Neural cell (in vitro differentiated cells): ENCODE results near the gene HNRNPLL. TPM values are rescaled to one million over a fixed set of nuclear protein-coding genes. Genes with fewer than 3 reads are reported as not detected.

Experiments used
- H2AFZ ChIP-seq: fragments of 200-600, 300-800 bp; sonication (generic), shearing (Covaris generic); 2 replicates; pipeline ENCODE4 v1.6.0; 2014; ENCODE audit warnings: low read depth, mild to moderate bottlenecking, antibody characterized with exemption, low read length, moderate library complexity
- H3F3A ChIP-seq: fragments of 200-600 bp; shearing (Covaris generic); 2 replicates; pipeline ENCODE4 v1.6.1; 2016; ENCODE audit warnings: mild to moderate bottlenecking, moderate library complexity, mixed read lengths, antibody characterized with exemption, low read length; ENCODE audit not compliant: insufficient read depth, poor library complexity, severe bottlenecking
- H3K27ac ChIP-seq: fragments of 200-600, 300-800 bp; sonication (generic), shearing (Covaris generic); 2 replicates; pipeline ENCODE4 v1.5.1; 2014; ENCODE audit warnings: mild to moderate bottlenecking, low read length, moderate library complexity
- H3K27me3 ChIP-seq: fragments of 300-800, 200-600 bp; sonication (generic), shearing (Covaris generic); 2 replicates; pipeline ENCODE4 v1.6.0; 2014; ENCODE audit warnings: mild to moderate bottlenecking, low read depth, low read length, moderate library complexity; ENCODE audit not compliant: insufficient read depth
- H3K36me3 ChIP-seq: fragments of 300-800, 200-600 bp; sonication (generic), shearing (Covaris generic); 2 replicates; pipeline ENCODE4 v1.5.1; 2014; ENCODE audit warnings: mild to moderate bottlenecking, antibody characterized with exemption, low read length, moderate library complexity; ENCODE audit not compliant: insufficient read depth
- H3K4me2 ChIP-seq: fragments of 300-800, 200-600 bp; sonication (generic), shearing (Covaris generic); 2 replicates; pipeline ENCODE4 v1.6.0; 2014; ENCODE audit warnings: mild to moderate bottlenecking, low read length
- H3K4me3 ChIP-seq: fragments of 300-800, 200-600 bp; sonication (generic), shearing (Covaris generic); 2 replicates; pipeline ENCODE4 v1.5.1; 2014; ENCODE audit warnings: mild to moderate bottlenecking, low read length, moderate library complexity
- H3K79me2 ChIP-seq: fragments of 200-600 bp; shearing (Covaris generic); replicated peaks from 2 replicates; pipeline ENCODE4 v1.6.0; 2014; ENCODE audit warnings: mild to moderate bottlenecking, low read length, moderate library complexity; ENCODE audit not compliant: insufficient read depth
- H3K9ac ChIP-seq: fragments of 300-800, 200-600 bp; sonication (generic), shearing (Covaris generic); 2 replicates; pipeline ENCODE4 v1.6.1; 2016; ENCODE audit warnings: mild to moderate bottlenecking, low read length, mixed read lengths
- H3K9me2 ChIP-seq: fragments of 200-600 bp; shearing (Covaris generic); 2 replicates; pipeline ENCODE4 v1.6.1; 2016; ENCODE audit warnings: mild to moderate bottlenecking, low read length, mixed read lengths; ENCODE audit not compliant: insufficient read depth
- H3K9me3 ChIP-seq: fragments of 200-600, 300-800 bp; sonication (generic), shearing (Covaris generic); 2 replicates; pipeline ENCODE4 v1.6.1; 2016; ENCODE audit warnings: mild to moderate bottlenecking, mixed run types, low read length, moderate library complexity, mixed read lengths
- H4K20me1 ChIP-seq: fragments of 200-600 bp; shearing (Covaris generic); 2 replicates; pipeline ENCODE4 v1.6.1; 2016; ENCODE audit warnings: mild to moderate bottlenecking, mixed run types; ENCODE audit not compliant: insufficient read depth
- CTCF ChIP-seq: fragments of 450-650 bp; IDR thresholded peaks from 2 replicates; pipeline ENCODE4 v1.5.1; 2014; ENCODE audit warnings: antibody characterized with exemption, mild to moderate bottlenecking, moderate library complexity; ENCODE audit not compliant: poor library complexity, severe bottlenecking
- EP300 ChIP-seq: fragments of 450-650 bp; conservative IDR thresholded peaks from 2 replicates; pipeline ENCODE4 v1.6.1; 2014; ENCODE audit warnings: antibody characterized with exemption, mild to moderate bottlenecking, moderate library complexity; ENCODE audit not compliant: poor library complexity, severe bottlenecking
- EZH2 ChIP-seq: fragments of 200-600, 300-800 bp; shearing (Covaris generic), sonication (generic); IDR thresholded peaks from 2 replicates; pipeline ENCODE4 v1.6.1; 2014; ENCODE audit warnings: antibody characterized with exemption, low read length, borderline replicate concordance, mild to moderate bottlenecking; ENCODE audit not compliant: insufficient read depth, poor library complexity, severe bottlenecking
- MXI1 ChIP-seq: fragments of 450-650 bp; conservative IDR thresholded peaks from 2 replicates; pipeline ENCODE4 v1.6.1; 2014; ENCODE audit warnings: antibody characterized with exemption, mild to moderate bottlenecking; ENCODE audit not compliant: poor library complexity, severe bottlenecking
- POLR2AphosphoS5 ChIP-seq: IDR thresholded peaks from 2 replicates; pipeline ENCODE4 v1.6.1; 2012
- RAD21 ChIP-seq: fragments of 450-650 bp; conservative IDR thresholded peaks from 2 replicates; pipeline ENCODE4 v1.6.1; 2014; ENCODE audit warnings: antibody characterized with exemption, mild to moderate bottlenecking, moderate library complexity
- SMC3 ChIP-seq: fragments of 450-650 bp; conservative IDR thresholded peaks from 2 replicates; pipeline ENCODE4 v1.6.1; 2014; ENCODE audit warnings: antibody characterized with exemption, mild to moderate bottlenecking, moderate library complexity; ENCODE audit not compliant: poor library complexity
- TAF1 ChIP-seq: IDR thresholded peaks from 2 replicates; pipeline ENCODE4 v1.6.1; 2012; ENCODE audit warnings: low read depth
- polyA plus RNA-seq: library from polyadenylated mRNA; depleted of rRNA; stranded (reverse); fragments of >200 nt; gene quantifications from 2 replicates; pipeline ENCODE4 v1.2.3, GENCODE V29; 2014
- TF ChIP-seq, protein P1 (sequence below): IDR thresholded peaks from 2 replicates; pipeline ENCODE4 v1.6.1; 2012; ENCODE audit warnings: borderline replicate concordance

Gene HNRNPLL
- polyA plus RNA-seq, 1 donor from 2014 or later, result 63.5 TPM

GRCh38 chr2:38526195-38526594, 76.5 kb downstream of the HNRNPLL start:
- TF ChIP-seq EZH2 (no peak), CTCF (no peak), POLR2AphosphoS5 (no peak), MXI1 (no peak), TAF1 (no peak), EP300 (no peak), SMC3 (no peak), RAD21 (no peak)
- TF ChIP-seq, protein P1, sequence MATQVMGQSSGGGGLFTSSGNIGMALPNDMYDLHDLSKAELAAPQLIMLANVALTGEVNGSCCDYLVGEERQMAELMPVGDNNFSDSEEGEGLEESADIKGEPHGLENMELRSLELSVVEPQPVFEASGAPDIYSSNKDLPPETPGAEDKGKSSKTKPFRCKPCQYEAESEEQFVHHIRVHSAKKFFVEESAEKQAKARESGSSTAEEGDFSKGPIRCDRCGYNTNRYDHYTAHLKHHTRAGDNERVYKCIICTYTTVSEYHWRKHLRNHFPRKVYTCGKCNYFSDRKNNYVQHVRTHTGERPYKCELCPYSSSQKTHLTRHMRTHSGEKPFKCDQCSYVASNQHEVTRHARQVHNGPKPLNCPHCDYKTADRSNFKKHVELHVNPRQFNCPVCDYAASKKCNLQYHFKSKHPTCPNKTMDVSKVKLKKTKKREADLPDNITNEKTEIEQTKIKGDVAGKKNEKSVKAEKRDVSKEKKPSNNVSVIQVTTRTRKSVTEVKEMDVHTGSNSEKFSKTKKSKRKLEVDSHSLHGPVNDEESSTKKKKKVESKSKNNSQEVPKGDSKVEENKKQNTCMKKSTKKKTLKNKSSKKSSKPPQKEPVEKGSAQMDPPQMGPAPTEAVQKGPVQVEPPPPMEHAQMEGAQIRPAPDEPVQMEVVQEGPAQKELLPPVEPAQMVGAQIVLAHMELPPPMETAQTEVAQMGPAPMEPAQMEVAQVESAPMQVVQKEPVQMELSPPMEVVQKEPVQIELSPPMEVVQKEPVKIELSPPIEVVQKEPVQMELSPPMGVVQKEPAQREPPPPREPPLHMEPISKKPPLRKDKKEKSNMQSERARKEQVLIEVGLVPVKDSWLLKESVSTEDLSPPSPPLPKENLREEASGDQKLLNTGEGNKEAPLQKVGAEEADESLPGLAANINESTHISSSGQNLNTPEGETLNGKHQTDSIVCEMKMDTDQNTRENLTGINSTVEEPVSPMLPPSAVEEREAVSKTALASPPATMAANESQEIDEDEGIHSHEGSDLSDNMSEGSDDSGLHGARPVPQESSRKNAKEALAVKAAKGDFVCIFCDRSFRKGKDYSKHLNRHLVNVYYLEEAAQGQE, result no peak
- Histone ChIP-seq H3K27ac (no peak overlapping the region), H4K20me1 (no peaks in the 10 kb centered on the region), H3K36me3 (no peaks in the 10 kb centered on the region), H3K9me2 (no peaks in the 10 kb centered on the region), H3K79me2 (no peaks in the 10 kb centered on the region), H3K27me3 (peaks cover 4% of the 10 kb centered on the region), H2AFZ (no peak overlapping the region), H3K9ac (no peak overlapping the region), H3K9me3 (no peaks in the 10 kb centered on the region), H3F3A (no peaks in the 10 kb centered on the region), H3K4me2 (no peak overlapping the region), H3K4me3 (no peak overlapping the region)

GRCh38 chr2:38524580-38524979, 78.1 kb downstream of the HNRNPLL start:
- Histone ChIP-seq H3K27me3 (peaks cover 4% of the 10 kb centered on the region), H3K9me3 (no peaks in the 10 kb centered on the region), H3K27ac (no peak overlapping the region), H3K36me3 (no peaks in the 10 kb centered on the region), H3K79me2 (no peaks in the 10 kb centered on the region), H3K4me2 (no peak overlapping the region), H4K20me1 (no peaks in the 10 kb centered on the region), H3K9me2 (no peaks in the 10 kb centered on the region), H2AFZ (no peak overlapping the region), H3K9ac (no peak overlapping the region), H3K4me3 (no peak overlapping the region), H3F3A (no peaks in the 10 kb centered on the region)
- TF ChIP-seq CTCF (no peak), SMC3 (no peak), MXI1 (no peak)
